ENCODE measurements around the gene OASL. TPM values are rescaled to one million over a fixed set of nuclear protein-coding genes. Genes with fewer than 3 reads are reported as not detected.

OASL gene
- polyA plus RNA-seq, 1 donor from 2014 or later = 0.42 TPM

DNA sequence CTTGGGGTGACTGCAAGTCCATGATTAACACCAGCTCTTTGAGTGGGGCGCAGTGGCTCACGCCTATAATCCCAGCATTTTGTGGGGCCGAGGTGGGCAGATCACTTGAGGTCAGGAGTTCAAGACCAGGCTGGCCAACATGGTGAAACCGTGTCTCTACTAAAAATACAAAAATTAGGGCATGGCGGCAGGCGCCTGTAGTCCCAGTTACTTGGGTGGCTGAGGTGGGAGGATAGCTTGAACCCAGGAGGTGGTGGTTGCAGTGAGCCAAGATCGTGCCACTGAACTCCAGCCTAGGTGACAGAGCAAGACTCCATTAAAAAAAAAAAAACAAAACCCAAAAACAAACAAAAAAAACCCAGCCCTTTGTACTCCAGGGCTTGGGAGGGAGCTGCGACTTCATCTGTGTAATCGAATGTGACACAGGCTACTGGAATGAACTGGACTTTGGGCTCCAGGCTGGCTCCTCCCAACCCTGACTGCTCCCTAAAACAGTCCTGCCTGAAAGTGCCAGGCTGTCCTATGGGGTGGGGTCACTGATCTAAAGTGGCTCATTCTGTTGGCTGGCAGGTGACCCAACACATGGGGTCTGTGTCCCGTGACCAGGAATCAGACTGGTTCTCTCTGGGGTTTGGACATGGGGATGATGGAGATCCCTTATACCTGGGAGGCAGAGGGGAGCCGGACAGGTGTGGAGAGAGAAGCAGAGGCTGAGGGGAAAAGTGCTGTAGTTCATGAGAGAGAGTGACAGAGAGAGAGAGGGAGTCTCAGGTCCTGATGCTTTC is 13.4 kb downstream of the OASL start:
- Histone ChIP-seq H3K79me2 (replicated peaks; ENCODE audit: insufficient read depth, low read length) (no peaks in the 10 kb centered on the region), H3K27me3 (ENCODE audit: insufficient read depth, low read depth, low read length) (no peaks in the 10 kb centered on the region), H3F3A (ENCODE audit: insufficient read depth, low read length, poor library complexity, severe bottlenecking) (no peaks in the 10 kb centered on the region), H3K36me3 (ENCODE audit: insufficient read depth, low read length) (no peaks in the 10 kb centered on the region), H3K27ac (ENCODE audit: low read length) (no peak overlapping the region), H3K9me2 (ENCODE audit: insufficient read depth, low read length) (no peaks in the 10 kb centered on the region), H4K20me1 (ENCODE audit: insufficient read depth) (no peaks in the 10 kb centered on the region), H3K9me3 (ENCODE audit: low read length) (no peaks in the 10 kb centered on the region), H3K4me3 (ENCODE audit: low read length) (no peak overlapping the region), H3K9ac (ENCODE audit: low read length) (no peak overlapping the region), H2AFZ (ENCODE audit: low read depth, low read length) (no peak overlapping the region), H3K4me2 (ENCODE audit: low read length) (no peak overlapping the region)
- TF ChIP-seq, protein P1, sequence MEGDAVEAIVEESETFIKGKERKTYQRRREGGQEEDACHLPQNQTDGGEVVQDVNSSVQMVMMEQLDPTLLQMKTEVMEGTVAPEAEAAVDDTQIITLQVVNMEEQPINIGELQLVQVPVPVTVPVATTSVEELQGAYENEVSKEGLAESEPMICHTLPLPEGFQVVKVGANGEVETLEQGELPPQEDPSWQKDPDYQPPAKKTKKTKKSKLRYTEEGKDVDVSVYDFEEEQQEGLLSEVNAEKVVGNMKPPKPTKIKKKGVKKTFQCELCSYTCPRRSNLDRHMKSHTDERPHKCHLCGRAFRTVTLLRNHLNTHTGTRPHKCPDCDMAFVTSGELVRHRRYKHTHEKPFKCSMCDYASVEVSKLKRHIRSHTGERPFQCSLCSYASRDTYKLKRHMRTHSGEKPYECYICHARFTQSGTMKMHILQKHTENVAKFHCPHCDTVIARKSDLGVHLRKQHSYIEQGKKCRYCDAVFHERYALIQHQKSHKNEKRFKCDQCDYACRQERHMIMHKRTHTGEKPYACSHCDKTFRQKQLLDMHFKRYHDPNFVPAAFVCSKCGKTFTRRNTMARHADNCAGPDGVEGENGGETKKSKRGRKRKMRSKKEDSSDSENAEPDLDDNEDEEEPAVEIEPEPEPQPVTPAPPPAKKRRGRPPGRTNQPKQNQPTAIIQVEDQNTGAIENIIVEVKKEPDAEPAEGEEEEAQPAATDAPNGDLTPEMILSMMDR (IDR thresholded peaks at IDR 0.05; ENCODE audit: poor library complexity, severe bottlenecking) = no peak
- TF ChIP-seq POLR2AphosphoS5 (IDR thresholded peaks at IDR 0.05) (no peak), SMC3 (conservative IDR thresholded peaks at IDR 0.05; ENCODE audit: poor library complexity) (no peak), RAD21 (conservative IDR thresholded peaks at IDR 0.05) (no peak), MXI1 (conservative IDR thresholded peaks at IDR 0.05; ENCODE audit: poor library complexity, severe bottlenecking) (no peak), EP300 (conservative IDR thresholded peaks at IDR 0.05; ENCODE audit: poor library complexity, severe bottlenecking) (no peak), TAF1 (IDR thresholded peaks at IDR 0.05; ENCODE audit: low read depth) (no peak)
- TF ChIP-seq, protein P2, sequence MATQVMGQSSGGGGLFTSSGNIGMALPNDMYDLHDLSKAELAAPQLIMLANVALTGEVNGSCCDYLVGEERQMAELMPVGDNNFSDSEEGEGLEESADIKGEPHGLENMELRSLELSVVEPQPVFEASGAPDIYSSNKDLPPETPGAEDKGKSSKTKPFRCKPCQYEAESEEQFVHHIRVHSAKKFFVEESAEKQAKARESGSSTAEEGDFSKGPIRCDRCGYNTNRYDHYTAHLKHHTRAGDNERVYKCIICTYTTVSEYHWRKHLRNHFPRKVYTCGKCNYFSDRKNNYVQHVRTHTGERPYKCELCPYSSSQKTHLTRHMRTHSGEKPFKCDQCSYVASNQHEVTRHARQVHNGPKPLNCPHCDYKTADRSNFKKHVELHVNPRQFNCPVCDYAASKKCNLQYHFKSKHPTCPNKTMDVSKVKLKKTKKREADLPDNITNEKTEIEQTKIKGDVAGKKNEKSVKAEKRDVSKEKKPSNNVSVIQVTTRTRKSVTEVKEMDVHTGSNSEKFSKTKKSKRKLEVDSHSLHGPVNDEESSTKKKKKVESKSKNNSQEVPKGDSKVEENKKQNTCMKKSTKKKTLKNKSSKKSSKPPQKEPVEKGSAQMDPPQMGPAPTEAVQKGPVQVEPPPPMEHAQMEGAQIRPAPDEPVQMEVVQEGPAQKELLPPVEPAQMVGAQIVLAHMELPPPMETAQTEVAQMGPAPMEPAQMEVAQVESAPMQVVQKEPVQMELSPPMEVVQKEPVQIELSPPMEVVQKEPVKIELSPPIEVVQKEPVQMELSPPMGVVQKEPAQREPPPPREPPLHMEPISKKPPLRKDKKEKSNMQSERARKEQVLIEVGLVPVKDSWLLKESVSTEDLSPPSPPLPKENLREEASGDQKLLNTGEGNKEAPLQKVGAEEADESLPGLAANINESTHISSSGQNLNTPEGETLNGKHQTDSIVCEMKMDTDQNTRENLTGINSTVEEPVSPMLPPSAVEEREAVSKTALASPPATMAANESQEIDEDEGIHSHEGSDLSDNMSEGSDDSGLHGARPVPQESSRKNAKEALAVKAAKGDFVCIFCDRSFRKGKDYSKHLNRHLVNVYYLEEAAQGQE (IDR thresholded peaks at IDR 0.05; ENCODE audit: borderline replicate concordance) = no peak

DNA sequence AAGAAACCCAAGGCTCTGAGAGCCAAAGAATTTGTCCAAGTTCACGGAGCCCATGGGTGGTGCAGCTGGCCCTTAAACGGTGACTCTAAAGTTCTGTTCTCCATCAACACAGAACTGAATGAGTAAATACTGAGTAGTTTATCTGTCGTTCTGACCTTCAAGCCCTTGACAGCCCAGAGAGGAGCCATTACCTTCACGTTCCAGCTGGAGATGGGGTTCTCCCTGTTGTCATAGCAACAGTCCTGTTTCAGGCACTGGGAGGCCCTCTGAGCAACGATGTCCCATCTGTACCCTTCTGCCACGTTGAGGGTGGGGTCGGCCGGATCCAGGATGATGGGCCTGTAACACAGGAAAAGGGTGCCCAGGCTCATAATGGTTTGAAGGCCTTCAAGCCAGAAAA is 15.2 kb downstream of the OASL start:
- H3K9me2 ChIP-seq (ENCODE audit: insufficient read depth, low read length) = no peaks in the 10 kb centered on the region
- no peak overlapping the region for H3K27ac ChIP-seq (ENCODE audit: low read length)
- no peaks in the 10 kb centered on the region for H3K9me3 ChIP-seq (ENCODE audit: low read length)
- no peaks in the 10 kb centered on the region for H3K79me2 ChIP-seq (replicated peaks; ENCODE audit: insufficient read depth, low read length)
- no peaks in the 10 kb centered on the region for H4K20me1 ChIP-seq (ENCODE audit: insufficient read depth)
- H2AFZ ChIP-seq (ENCODE audit: low read depth, low read length) = no peak overlapping the region
- TF ChIP-seq TAF1 (IDR thresholded peaks at IDR 0.05; ENCODE audit: low read depth) = no peak
- TF ChIP-seq RAD21 (conservative IDR thresholded peaks at IDR 0.05) = no peak
- TF ChIP-seq EP300 (conservative IDR thresholded peaks at IDR 0.05; ENCODE audit: poor library complexity, severe bottlenecking) = no peak
- no peak for TF ChIP-seq POLR2AphosphoS5 (IDR thresholded peaks at IDR 0.05)
- H3K4me2 ChIP-seq (ENCODE audit: low read length) = no peak overlapping the region
- no peak overlapping the region for H3K4me3 ChIP-seq (ENCODE audit: low read length)
- no peaks in the 10 kb centered on the region for H3K27me3 ChIP-seq (ENCODE audit: insufficient read depth, low read depth, low read length)
- H3K36me3 ChIP-seq (ENCODE audit: insufficient read depth, low read length) = no peaks in the 10 kb centered on the region
- H3F3A ChIP-seq (ENCODE audit: insufficient read depth, low read length, poor library complexity, severe bottlenecking) = no peaks in the 10 kb centered on the region
- H3K9ac ChIP-seq (ENCODE audit: low read length) = no peak overlapping the region
